CD4-positive, alpha-beta T cell treated with Interleukin-15 for 1 hour (primary cell): ENCODE measurements around the gene AGAP1.

Source experiments
- DNase-seq: peaks from one replicate; pipeline ENCODE4 v3.0.0-alpha.2; 2020

AGAP1 gene

GRCh38 chr2:235781775-235782174, 287.9 kb downstream of the AGAP1 start:
- DNase-seq = no peak

GRCh38 chr2:235784788-235785187, 290.9 kb downstream of the AGAP1 start:
- no peak for DNase-seq

GRCh38 chr2:235789552-235789951, 295.7 kb downstream of the AGAP1 start:
- no peak for DNase-seq

GRCh38 chr2:235793163-235793752, 299.4 kb downstream of the AGAP1 start:
- no peak for DNase-seq

- no peak for DNase-seq
Observed at GRCh38 chr2:235799281-235799680, 305.4 kb downstream of the AGAP1 start.

- no peak for DNase-seq
Observed at GRCh38 chr2:235802542-235802941, 308.7 kb downstream of the AGAP1 start.

GRCh38 chr2:235803028-235803427, 309.2 kb downstream of the AGAP1 start:
- no peak for DNase-seq

GRCh38 chr2:235804676-235805075, 310.8 kb downstream of the AGAP1 start:
- DNase-seq = no peak

- DNase-seq = no peak
Observed at GRCh38 chr2:235806986-235807750, 313.3 kb downstream of the AGAP1 start.

GRCh38 chr2:235808366-235808765, 314.5 kb downstream of the AGAP1 start:
- DNase-seq = no peak

GRCh38 chr2:235810252-235810651, 316.4 kb downstream of the AGAP1 start:
- DNase-seq = no peak

GRCh38 chr2:235810846-235811245, 317.0 kb downstream of the AGAP1 start:
- DNase-seq = no peak

- no peak for DNase-seq
Observed at GRCh38 chr2:235811446-235812184, 317.8 kb downstream of the AGAP1 start.

GRCh38 chr2:235812185-235812665, 318.4 kb downstream of the AGAP1 start:
- DNase-seq = no peak

GRCh38 chr2:235813398-235813797, 319.6 kb downstream of the AGAP1 start:
- DNase-seq = no peak

GRCh38 chr2:235820571-235820970, 326.7 kb downstream of the AGAP1 start:
- DNase-seq = no peak

- DNase-seq = no peak
Observed at GRCh38 chr2:235824331-235824730, 330.5 kb downstream of the AGAP1 start.

GRCh38 chr2:235825946-235826345, 332.1 kb downstream of the AGAP1 start:
- no peak for DNase-seq

- no peak for DNase-seq
Observed at GRCh38 chr2:235826826-235827225, 333.0 kb downstream of the AGAP1 start.

- DNase-seq = no peak
Observed at GRCh38 chr2:235827585-235827992, 333.7 kb downstream of the AGAP1 start.

- no peak for DNase-seq
Observed at GRCh38 chr2:235829726-235830125, 335.9 kb downstream of the AGAP1 start.

- no peak for DNase-seq
Observed at GRCh38 chr2:235831755-235832154, 337.9 kb downstream of the AGAP1 start.

GRCh38 chr2:235832941-235833340, 339.1 kb downstream of the AGAP1 start:
- DNase-seq = no peak
